M059J (cell line): ENCODE results near the gene COL4A2. TPM values are rescaled to one million over a fixed set of nuclear protein-coding genes. Genes with fewer than 3 reads are reported as not detected.
"Not testable (repeated sequence)": the region's sequence is repeated elsewhere in the genome, so short reads cannot be mapped to it uniquely, and the experiment has no call there.

Experiments used
- DNase-seq: peaks from one replicate; pipeline ENCODE4 v3.0.0-alpha.2; 2012; ENCODE audit warnings: low read depth
- total RNA-seq: library from RNA; depleted of rRNA; stranded (reverse); fragments of >200 nt; shearing (Covaris generic); gene quantifications from 2 replicates; pipeline ENCODE4 v1.2.3, GENCODE V29; 2014

COL4A2 gene
- total RNA-seq, 1 experiment from 2014 or later = 205 TPM

- DNase-seq = no peak
Measured at GRCh38 chr13:110475117-110475516, 168.0 kb downstream of the COL4A2 start.

GRCh38 chr13:110475550-110476219, 168.6 kb downstream of the COL4A2 start:
- no peak for DNase-seq

- no peak for DNase-seq
Measured at GRCh38 chr13:110476220-110476617, 169.1 kb downstream of the COL4A2 start.

GRCh38 chr13:110477706-110478245, 170.7 kb downstream of the COL4A2 start:
- DNase-seq = no peak

- DNase-seq = no peak
Measured at GRCh38 chr13:110478405-110479214, 171.5 kb downstream of the COL4A2 start.

GRCh38 chr13:110479215-110479545, 172.1 kb downstream of the COL4A2 start:
- no peak for DNase-seq

- no peak for DNase-seq
Measured at GRCh38 chr13:110479648-110480047, 172.6 kb downstream of the COL4A2 start.

- DNase-seq = no peak
Measured at GRCh38 chr13:110480161-110480560, 173.1 kb downstream of the COL4A2 start.

- no peak for DNase-seq
Measured at GRCh38 chr13:110483386-110483968, 176.4 kb downstream of the COL4A2 start.

- DNase-seq = no peak
Measured at GRCh38 chr13:110484290-110485048, 177.4 kb downstream of the COL4A2 start.

- DNase-seq = peak; percentile 29
Measured at GRCh38 chr13:110485604-110486003, 178.5 kb downstream of the COL4A2 start.

GRCh38 chr13:110486061-110486715, 179.1 kb downstream of the COL4A2 start:
- no peak for DNase-seq

GRCh38 chr13:110486880-110487279, 179.8 kb downstream of the COL4A2 start:
- not testable (repeated sequence) for DNase-seq

- DNase-seq = no peak
Measured at GRCh38 chr13:110490009-110490770, 183.1 kb downstream of the COL4A2 start.

- DNase-seq = no peak
Measured at GRCh38 chr13:110491869-110492678, 185.0 kb downstream of the COL4A2 start.

GRCh38 chr13:110492679-110493593, 185.9 kb downstream of the COL4A2 start:
- DNase-seq = no peak

GRCh38 chr13:110493613-110494012, 186.5 kb downstream of the COL4A2 start:
- DNase-seq = no peak

- no peak for DNase-seq
Measured at GRCh38 chr13:110495376-110495775, 188.3 kb downstream of the COL4A2 start.

- no peak for DNase-seq
Measured at GRCh38 chr13:110495881-110496280, 188.8 kb downstream of the COL4A2 start.
